SIG-M5 treated with dmso at 0.1 percent for 504 hours (cell line): ENCODE data around the gene FAM120A.
"Not testable (repeated sequence)": the region's sequence is repeated elsewhere in the genome, so short reads cannot be mapped to it uniquely, and the experiment has no call there.

ENCODE experiments used
- DNase-seq: peaks from one replicate; lab custom pipeline; 2025; ENCODE audit not compliant: unreplicated experiment; lab: John Stamatoyannopoulos, UW

FAM120A gene

DNA sequence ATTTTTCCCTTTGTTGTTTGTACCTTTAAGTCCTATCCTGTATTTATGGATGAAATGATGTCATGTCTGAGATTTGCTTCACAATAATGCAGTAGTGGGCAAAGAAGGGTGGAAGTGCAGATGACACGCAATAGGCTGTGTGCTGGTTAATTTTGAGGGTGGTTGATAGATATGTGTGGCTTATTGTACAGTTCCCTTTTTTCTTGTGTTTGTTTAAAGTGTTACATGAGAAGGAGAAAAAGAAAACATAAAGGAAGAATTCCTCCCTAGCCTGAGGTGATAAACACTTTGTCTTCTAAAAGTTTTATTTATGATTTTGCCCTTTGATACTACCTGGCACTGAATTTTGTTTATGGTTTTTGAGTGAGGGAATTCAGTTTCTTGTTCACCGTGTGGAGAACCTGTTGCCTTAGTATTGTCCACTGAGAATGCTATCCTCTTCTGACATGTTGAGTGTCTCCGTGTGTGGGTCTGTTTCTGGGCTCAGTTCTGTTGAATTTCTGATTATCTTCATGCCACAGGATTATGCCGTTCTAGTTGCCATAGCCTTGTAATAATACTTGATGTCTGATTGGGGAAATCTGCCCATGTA, 54.2 kb downstream of the FAM120A start:
- DNase-seq: peak; percentile 79

DNA sequence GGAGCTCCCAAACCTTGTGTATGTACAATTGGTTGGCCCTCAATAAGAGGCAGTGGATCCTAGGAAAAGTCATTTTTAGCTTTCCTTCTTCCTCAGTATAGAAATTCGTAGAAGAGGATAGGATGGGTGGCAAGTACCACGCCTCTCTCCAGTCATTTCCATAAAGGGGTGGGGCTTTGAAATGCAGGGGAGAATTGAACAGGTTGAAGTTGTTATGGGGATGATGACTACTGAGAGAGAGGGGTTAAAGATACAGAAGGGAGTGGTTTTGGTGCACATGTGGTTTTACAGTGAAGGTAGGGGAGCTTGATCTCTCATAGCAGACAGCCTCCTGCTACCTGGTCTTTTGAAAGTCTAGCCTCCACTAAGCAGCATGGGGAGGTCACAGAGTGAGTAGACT, 56.3 kb downstream of the FAM120A start:
- no peak for DNase-seq

GRCh38 chr9:93508207-93508606, 56.7 kb downstream of the FAM120A start:
- DNase-seq: no peak

DNA sequence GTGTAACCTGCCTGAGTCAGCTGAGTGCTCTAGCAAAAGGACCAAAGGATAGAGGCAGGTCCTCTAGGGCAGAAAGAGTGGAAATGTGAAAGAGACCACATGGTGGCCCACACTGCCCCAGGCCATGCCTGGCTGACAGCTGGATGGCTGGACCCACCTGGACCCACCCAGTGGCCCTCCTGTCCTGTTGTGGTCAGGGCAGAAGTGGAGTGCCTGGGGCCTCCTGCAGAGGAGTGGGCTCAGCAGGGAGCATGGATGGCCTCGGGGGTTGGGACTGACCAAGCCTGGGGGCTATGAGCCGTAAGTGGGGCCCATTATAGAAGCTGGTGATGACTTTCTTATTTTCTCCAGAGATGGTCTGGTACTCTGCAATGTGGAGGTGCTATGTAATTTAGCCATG, 57.6 kb downstream of the FAM120A start:
- no peak for DNase-seq

DNA sequence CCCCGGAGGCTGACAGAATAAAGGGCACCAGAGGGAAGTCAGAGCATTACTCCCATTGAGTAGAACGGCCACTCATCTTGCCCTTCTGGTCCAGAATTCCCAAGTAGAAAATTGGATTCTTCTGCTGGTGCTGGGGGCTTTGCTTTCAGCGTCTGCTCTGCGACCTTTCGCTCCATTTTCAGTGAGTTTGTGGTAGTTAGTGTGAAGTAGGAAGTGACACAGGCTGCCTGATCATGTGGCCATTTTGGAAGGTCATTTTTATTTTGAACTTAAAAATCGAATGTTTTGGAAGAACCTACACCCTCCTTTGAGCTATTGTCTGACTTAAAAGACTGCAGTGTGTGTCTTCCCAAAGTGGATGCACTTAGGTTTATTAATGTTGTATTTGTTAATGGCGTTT, 58.6 kb downstream of the FAM120A start:
- no peak for DNase-seq

DNA sequence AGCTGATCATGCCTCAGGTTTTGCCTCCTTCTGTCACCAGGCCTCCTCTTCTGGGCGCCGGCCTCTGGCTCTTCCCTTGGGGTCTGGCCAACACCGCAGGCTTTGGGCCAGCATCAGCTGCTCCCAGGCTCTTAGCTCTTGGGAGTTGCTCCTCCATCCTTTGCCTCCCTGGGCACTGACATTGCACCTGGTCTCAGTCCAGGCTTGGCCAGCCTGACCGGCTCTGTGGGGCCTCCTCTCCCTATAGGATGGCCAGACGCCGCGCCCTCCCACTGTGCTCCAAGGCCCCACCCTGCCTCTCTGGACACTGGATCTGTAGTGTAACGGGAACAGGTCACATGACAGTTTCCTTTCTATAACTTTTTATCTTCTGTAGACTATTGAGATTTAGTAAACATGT, 59.7 kb downstream of the FAM120A start:
- not testable (repeated sequence) for DNase-seq

DNA sequence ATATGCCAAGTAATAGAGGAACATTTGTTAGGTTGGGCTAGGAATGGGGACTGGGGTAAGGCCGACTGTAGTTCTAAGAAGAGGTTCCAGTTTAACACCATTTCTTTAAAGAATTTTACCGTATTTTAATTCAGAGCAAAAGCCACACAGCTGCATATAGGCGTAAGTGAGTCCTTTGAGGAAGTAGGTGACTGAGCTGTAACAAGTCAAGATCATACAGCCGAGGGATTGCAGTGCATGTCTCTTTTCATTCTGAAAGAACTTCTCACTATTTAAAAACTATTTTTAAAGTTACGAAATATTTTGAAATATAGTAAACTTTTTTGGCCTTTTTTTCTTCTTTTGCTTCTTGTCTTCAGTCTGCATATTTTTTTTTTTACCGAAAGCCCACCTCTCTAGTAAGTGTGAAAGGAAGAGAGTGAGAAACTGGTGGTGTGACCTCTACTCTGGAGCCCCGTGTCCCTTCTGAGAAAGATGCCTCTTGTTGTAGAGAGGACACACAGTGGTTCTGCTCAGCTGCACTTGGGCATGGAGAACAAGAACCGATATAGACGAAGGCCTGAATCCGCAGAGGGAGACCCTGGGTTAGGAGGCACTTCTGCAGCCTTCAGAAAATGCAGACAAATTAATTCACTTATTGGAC, 60.8 kb downstream of the FAM120A start:
- DNase-seq: peak; percentile 81

- no peak for DNase-seq
These were observed 62.1 kb downstream of the FAM120A start for GRCh38 chr9:93513606-93514005.

DNA sequence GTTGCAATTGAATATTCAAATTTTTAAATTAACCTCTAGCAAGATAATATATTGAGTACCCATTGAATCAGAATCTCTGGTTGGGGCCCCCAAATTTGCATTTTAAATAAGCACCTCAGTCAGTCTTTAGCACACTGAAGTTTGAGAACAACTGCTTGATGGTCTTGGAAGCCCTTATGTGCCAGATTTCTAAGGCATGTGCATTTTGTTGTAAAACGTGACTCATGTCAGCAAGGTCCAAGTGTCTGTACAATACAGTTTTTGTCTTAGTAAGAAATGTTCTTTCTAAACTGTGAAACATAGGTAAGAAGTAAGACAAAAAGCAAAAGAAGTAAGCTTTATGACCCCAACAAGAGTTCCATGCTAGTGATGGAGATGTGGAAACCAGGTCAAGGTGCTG, 65.8 kb downstream of the FAM120A start:
- no peak for DNase-seq

GRCh38 chr9:93520523-93520922, 69.0 kb downstream of the FAM120A start:
- DNase-seq: no peak

DNA sequence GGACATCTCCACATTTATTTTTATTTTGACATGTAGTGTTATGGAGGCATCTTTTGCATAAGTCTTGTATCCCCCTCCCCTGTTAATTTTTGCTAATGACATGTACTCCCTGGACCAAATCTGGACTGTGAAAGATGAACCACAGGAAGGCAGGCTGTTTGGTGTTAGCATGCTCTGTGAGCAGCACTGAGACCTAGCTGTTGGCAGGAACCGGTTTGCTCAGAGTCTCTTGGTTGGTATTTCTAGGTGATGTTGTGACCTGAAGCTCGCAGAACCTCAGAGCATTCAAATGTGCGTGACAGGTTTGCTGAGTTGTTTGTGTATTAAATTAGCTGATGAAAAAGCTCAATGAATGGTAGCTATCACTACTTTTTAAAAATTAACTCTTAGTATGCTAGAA, 71.3 kb downstream of the FAM120A start:
- no peak for DNase-seq

DNA sequence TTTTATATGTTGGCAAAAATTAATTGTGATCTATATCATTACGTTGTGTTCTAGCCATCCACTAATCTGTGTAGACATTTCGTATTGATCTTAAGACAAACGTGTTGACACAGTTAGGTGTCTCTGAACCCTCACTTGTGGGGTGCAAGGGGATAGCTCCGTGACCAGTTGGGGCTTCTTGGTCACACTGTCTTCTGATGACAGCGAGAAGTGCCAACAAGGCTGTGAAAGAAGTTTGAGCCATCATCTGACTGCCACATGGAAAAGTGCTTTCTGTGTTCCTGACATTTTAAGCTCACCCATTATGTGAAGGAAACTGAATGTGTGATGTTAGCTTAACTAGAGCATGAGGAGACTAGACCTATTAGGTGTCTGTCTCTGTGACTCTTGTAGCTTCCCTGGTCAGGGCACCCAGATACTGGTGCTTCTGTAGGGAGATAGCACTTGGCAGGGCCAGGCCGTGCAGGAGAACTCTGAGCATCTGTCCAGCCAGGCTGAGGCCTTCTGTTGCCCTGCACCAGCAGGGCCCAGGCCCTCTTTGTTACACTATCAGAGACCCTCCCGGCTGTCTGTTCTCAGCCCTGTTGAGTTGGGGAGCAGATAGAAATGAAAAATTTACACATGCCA, 72.1 kb downstream of the FAM120A start:
- no peak for DNase-seq

GRCh38 chr9:93525476-93525875, 74.0 kb downstream of the FAM120A start:
- DNase-seq: no peak

GRCh38 chr9:93531374-93531773, 79.9 kb downstream of the FAM120A start:
- DNase-seq: no peak

- DNase-seq: no peak
These were observed 80.7 kb downstream of the FAM120A start for GRCh38 chr9:93532141-93532540.

DNA sequence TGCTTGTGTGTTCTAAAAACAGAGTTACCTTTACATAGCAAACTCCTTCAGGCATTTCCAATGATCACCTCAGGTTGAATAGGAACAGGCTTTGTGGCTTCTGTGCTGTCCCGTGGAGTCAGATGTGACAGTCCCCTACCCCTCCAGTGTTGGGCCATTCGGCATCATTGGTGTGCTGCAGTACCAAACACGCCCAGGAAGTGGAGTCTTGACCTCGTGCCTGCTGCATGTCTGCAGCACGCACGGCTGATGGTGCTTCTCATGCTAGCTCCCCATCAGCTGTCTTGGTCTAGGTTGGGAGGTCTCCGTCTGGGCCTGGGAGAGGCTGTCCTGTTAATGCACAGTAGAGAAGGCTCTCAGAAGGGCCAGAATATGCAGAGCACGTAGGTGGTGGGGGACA, 82.4 kb downstream of the FAM120A start:
- DNase-seq: no peak

GRCh38 chr9:93536167-93536566, 84.7 kb downstream of the FAM120A start:
- no peak for DNase-seq

DNA sequence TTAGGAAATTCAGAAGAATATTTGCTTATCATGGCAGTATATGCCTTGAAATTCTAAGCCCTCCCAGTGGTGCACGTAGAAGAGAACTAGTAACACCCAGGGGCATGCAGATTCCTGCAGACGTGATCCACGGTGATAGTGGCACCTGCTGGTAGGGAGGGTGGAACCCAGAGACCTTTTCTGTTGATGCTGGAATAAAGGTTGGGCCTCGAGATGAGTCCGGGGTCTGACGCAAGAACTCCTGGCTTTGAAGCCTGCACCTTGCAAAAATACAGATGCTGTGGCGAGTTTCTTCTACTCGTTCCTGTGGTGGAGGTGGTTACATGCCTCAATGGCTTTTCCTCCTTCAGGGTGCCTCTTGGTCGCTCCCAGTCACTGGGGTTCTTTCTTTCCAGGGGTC, 85.4 kb downstream of the FAM120A start:
- no peak for DNase-seq

DNA sequence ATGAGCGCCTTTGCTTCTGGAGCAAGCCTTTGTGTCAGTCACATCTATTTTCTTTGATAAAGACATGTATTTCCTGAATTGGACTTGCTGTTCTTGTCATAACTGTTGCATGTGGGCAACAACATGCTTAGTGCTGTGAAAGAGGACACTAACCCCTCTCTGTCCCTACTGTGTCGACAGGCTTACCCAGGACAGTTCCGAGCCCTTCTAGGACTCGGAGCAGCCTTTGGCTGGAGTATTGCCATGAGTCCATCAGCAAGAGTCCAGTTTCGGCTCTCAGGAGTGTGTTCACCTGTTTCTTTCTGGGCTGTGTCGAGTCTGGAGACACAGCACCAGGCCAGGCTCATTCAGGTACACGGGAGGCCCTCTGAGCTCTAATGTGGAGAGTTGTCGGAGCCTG, 88.8 kb downstream of the FAM120A start:
- DNase-seq: no peak

DNA sequence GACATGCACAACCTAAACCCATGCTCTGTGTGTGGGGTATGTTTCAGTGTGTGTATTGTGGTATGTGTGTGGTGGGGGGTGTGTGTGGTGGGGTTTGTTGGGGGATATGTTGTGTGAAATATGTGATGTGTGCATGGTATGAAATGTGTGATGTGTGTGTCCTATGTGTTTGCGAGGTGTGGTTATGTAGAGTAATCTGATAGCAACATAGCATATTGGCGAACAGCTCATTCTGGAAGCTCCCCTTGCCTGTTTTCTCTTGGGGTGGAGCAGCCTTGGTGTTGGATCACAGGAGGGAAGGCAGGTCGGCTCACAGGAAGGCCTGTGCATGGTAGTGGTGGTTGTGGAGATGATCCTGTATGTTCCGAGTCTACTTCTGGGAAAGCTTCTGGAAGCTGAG, 89.5 kb downstream of the FAM120A start:
- DNase-seq: no peak

- no peak for DNase-seq
These were observed 90.3 kb downstream of the FAM120A start for GRCh38 chr9:93541581-93542349.

DNA sequence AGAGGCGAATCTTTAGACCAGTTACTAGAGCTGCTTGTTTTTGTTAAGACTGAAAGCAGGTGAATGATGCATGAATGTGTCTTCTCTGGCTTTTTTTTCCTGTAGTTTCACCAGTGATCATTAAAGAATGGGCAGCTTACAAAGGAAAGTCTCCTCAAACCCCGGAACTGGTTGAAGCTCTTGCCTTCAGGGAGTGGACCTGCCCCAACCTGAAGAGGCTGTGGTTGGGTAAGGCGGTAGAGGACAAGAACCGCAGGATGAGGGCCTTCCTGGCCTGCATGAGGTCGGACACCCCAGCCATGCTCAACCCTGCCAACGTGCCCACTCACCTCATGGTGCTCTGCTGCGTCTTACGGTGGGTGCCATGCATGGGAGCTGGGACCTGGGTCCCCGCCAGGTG, 91.6 kb downstream of the FAM120A start:
- DNase-seq: no peak
